ENCODE results near the gene AKAP7. TPM values are rescaled to one million over a fixed set of nuclear protein-coding genes. Genes with fewer than 3 reads are reported as not detected.

The AKAP7 gene
- total RNA-seq, 4 donors from 2014 or later: 2.1 to 11.4 (median 4.4) TPM

- H3K27me3 ChIP-seq: no peaks in the 10 kb centered on the region
- intact Hi-C loops (cut with DNase I): no loop called here
- no peak for TF ChIP-seq CTCF (IDR thresholded peaks at IDR 0.05)
- no peak for TF ChIP-seq POLR2A (IDR thresholded peaks at IDR 0.05)
- DNase-seq: no peak
- no peak overlapping the region for H3K27ac ChIP-seq
- H3K4me3 ChIP-seq: no peak overlapping the region
- no peaks in the 10 kb centered on the region for H3K4me1 ChIP-seq
- WGBS, 2 donors: 65 to 70% methylated on average over 7 to 8 of the region's 8 CpGs
- peaks cover 0 to 20% (median 0%) of the 10 kb centered on the region in 3 donors for H3K36me3 ChIP-seq
- peaks cover 0 to 3% (median 0%) of the 10 kb centered on the region in 3 donors for H3K9me3 ChIP-seq
Measured at GRCh38 chr6:131197716-131198115, 62.4 kb downstream of the AKAP7 start.

- intact Hi-C loops (cut with DNase I): no loop called here
Measured at GRCh38 chr6:131199568-131200272, 64.5 kb downstream of the AKAP7 start.

GRCh38 chr6:131205481-131206244 lies 70.4 kb downstream of the AKAP7 start:
- 87 to 91% methylated on average over 3 of the region's 3 CpGs for WGBS, 2 donors
- no peaks in the 10 kb centered on the region for H3K9me3 ChIP-seq
- intact Hi-C loops (cut with DNase I): no loop called here

More at GRCh38 chr6:131199568-131200272, 64.5 kb downstream of the AKAP7 start:
- Histone ChIP-seq H3K36me3 (peaks cover 0 to 20% (median 0%) of the 10 kb centered on the region in 3 donors), H3K4me1 (no peaks in the 10 kb centered on the region), H3K27ac (peak overlapping the region in 2 of 4 donors; percentile 17 to 63), H3K9me3 (no peaks in the 10 kb centered on the region), H3K27me3 (no peaks in the 10 kb centered on the region), H3K4me3 (no peak overlapping the region)
- TF ChIP-seq CTCF (IDR thresholded peaks at IDR 0.05) (peak; percentile 16 to 70 (median 50)), POLR2A (IDR thresholded peaks at IDR 0.05) (peak in 1 of 4 donors; percentile 9)
- 46 to 61% methylated on average over 9 to 10 of the region's 10 CpGs for WGBS, 2 donors
- DNase-seq: no peak

GRCh38 chr6:131206463-131207251 lies 71.4 kb downstream of the AKAP7 start:
- H3K4me1 ChIP-seq: no peaks in the 10 kb centered on the region
- WGBS, 2 donors: 100% methylated on average over 2 of the region's 2 CpGs
- DNase-seq: no peak
- TF ChIP-seq POLR2A (IDR thresholded peaks at IDR 0.05): no peak
- no peak for TF ChIP-seq CTCF (IDR thresholded peaks at IDR 0.05)
- H3K4me3 ChIP-seq: no peak overlapping the region
- H3K9me3 ChIP-seq: no peaks in the 10 kb centered on the region
- peaks cover 0 to 9% (median 0%) of the 10 kb centered on the region in 3 donors for H3K36me3 ChIP-seq
- H3K27me3 ChIP-seq: no peaks in the 10 kb centered on the region
- intact Hi-C loops (cut with DNase I): no loop called here
- no peak overlapping the region for H3K27ac ChIP-seq

More at GRCh38 chr6:131205481-131206244, 70.4 kb downstream of the AKAP7 start:
- DNase-seq: no peak
- H3K27ac ChIP-seq: no peak overlapping the region
- H3K4me3 ChIP-seq: no peak overlapping the region
- TF ChIP-seq CTCF (IDR thresholded peaks at IDR 0.05) (no peak), POLR2A (IDR thresholded peaks at IDR 0.05) (no peak)
- peaks cover 0 to 14% (median 0%) of the 10 kb centered on the region in 3 donors for H3K36me3 ChIP-seq
- H3K27me3 ChIP-seq: no peaks in the 10 kb centered on the region
- H3K4me1 ChIP-seq: no peaks in the 10 kb centered on the region

All from esophagus squamous epithelium (tissue), 5 donors.